Measurements from ENCODE around the gene GPR62.
A peak's percentile ranks its signal among the peaks of the same experiment; 100 is the strongest.

GPR62 gene

GRCh38 chr3:51955893-51956770 lies 951 bp downstream of the GPR62 start:
- DNase-seq, result peak in 2 of 5 experiments; percentile 22 to 48

DNA sequence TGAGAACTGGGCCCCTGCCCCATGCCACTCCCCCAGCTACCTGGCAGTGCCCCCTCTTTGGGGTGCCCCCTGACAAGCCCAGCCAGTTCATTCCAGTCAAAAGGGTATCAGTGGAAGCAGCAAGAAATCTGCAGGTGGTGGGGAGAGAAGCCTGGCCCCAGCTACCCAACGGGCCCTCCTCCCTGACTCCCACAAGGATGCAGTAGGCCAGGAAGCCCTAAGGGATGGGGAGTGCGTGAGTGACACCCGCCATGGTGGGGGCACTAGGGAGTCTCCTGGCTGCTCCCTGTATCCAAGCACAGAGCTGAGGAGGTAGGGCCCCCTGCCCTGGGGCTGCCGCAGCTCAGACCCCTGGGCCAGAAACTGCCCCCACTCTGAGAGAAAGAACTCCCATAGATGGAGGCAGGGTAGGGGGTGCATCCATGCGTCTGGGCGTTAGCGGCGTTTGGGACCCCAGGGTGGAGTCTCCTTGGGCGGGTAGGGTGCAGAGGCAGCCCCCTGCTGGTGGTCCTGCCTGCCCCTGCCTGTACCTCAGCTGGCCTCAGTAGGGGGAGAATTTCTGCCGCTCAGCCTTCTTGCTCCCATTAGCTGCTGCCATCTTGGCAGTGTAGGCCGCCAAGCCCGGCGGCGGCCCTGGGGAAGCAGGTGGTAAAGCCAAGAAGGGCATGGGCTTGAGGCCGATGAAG lies 2.5 kb downstream of the GPR62 start:
- DNase-seq, result no peak

GRCh38 chr3:51958603-51959521 lies 3.7 kb downstream of the GPR62 start:
- DNase-seq, result no peak

- no peak for DNase-seq
Measured at GRCh38 chr3:51959651-51960050, 4.5 kb downstream of the GPR62 start.

DNA sequence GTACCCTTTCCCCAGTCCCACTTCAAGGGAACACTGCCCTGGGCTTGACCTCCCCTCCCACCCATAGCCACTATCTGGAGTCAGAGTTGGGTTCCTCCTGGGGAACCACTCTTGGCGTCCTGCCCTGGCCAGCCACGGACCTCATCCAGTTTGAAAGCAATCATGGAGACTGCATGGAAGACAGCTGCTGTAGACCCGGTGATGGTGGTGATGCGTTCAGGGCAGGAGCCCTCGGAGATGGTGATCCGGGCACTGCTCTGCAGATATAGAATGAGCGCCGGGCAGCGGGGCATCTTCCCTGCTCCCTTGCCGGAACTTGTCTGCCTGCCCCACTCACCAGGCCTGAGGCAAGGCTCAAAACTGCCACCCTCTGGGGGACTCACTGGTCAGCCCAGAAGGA lies 5.2 kb downstream of the GPR62 start:
- DNase-seq, result no peak

GRCh38 chr3:51961011-51961410 lies 5.8 kb downstream of the GPR62 start:
- DNase-seq, result no peak

DNA sequence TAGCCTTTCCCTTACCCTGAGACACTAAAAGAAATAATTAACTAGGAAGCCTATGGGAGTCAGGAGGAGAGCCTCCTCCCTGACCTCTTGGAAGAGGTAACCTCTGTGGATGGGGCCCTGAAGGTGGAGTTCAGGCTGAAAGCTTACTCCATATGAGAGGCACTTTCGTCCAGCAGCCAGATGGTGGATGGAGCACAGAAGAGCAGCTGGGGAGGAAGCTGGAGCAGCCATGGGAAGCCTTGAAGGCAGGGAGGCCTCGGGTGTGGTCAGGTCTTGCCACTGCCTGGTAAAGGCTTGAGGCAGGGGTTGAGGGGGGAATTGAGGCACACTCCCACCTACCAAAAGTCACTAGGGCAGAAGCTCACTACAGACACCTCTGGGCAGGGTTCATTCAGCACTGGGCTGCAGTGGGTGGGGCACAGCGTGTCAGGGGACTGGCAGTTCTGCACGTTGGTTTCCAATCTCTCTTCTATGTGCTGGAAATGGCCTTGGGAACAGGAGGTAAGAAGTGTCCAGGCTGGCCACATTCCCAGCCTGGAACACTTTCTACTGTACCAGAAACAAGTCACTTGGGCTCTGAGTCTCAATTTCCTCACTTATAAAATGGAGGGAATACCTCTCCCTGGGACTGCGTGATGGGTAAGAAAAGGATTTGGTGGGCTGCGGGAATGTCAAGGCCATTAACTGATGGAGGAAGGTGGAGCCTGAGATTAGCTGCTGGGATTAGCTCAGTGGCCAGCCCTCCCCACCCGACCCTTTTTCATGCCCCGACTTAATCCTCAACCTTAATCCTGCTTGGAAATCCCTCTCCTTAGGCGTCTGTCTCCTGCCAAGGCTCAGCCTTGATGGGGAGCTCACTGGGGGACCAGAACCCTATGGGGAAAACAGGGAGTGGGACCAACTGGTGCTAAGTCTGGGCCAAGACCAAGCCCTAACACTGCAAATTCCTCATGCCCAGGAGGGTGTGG lies 6.7 kb downstream of the GPR62 start:
- no peak for DNase-seq

- no peak for DNase-seq
Measured at GRCh38 chr3:51962854-51963530, 7.8 kb downstream of the GPR62 start.

DNA sequence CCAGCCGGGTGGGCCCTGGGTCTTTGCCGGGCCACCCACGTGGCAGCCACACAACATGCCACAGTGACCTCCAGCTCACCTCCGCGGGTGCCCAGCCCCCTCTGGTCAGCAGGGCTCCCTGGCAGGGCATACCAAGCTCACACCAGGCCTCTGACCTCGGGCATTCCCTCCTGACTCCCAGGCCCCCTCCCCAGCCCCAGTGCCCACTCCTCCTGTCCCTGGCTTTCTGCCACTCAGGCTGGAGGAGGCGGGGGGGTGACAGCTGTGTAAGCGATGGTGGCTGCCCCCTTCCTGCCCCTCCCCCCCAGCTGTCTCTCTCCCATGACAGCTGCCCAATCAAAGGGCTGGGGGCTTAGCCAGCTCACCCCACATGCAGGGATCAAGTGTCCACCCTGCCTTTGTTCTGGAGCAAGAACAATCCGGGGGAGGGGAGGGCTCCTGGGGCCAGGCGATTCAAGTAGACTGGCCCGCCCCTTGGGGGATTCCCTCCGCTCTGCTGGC lies 8.8 kb downstream of the GPR62 start:
- DNase-seq, result no peak

DNA sequence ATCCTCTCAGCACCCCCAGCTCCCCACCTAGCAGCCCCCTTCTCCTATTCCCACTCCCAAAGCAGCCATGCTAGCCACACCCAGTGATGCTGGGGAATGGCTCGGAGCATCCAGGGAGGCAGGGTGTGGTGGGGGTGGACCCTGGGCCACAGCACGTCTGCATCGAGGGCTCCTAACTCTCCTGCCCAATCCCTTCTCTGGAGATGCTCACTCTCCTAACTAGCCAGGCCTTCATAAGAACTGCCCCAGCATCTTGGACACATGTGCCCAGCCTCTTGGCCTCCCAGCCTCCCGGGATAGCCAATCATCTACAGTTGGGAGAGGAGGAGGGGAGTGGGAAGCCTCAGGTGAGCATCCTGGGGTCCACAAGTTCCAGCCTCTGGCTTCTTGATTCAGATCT lies 9.3 kb downstream of the GPR62 start:
- no peak for DNase-seq

DNA sequence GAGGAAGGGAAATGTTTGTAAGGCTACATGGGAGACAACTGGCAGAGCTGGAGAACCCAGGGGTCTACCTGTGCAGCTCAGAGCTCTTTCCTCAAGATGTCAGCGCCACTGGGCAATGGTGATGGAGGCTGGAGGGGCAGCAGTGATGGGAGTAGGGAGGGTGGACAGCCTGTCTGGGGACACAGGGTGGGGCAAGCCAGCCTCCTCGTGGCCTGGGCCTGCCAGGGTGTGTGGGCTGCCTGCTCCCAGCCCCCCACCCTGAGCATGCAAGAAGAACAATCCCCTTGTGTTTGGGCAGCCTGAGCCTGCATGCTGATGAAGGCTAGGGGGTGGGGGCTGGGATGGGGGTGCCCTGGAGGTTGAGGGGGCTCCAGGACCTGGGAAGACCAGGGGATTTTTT lies 10.8 kb downstream of the GPR62 start:
- DNase-seq, result no peak

DNA sequence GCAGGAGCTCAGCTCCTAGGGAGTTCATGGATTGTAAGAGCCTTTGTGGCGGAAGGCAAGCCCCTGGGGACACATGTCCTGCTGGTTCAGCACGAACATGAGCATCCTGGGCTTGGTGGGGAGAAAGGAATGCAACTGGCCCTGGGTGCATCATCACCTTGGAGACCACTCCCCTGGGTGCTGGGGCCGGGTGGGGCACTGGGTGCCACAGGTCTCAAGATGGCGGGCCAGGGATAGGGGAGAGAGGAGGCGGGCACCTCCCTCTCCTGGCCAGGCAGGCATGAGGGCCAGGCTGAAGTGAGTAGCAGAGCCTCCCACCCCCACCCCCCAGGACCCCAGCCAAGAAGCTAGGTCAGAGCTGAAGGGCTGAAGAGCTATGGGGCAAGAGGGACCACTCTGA lies 11.3 kb downstream of the GPR62 start:
- no peak for DNase-seq

GRCh38 chr3:51966922-51967383 lies 11.8 kb downstream of the GPR62 start:
- no peak for DNase-seq

DNA sequence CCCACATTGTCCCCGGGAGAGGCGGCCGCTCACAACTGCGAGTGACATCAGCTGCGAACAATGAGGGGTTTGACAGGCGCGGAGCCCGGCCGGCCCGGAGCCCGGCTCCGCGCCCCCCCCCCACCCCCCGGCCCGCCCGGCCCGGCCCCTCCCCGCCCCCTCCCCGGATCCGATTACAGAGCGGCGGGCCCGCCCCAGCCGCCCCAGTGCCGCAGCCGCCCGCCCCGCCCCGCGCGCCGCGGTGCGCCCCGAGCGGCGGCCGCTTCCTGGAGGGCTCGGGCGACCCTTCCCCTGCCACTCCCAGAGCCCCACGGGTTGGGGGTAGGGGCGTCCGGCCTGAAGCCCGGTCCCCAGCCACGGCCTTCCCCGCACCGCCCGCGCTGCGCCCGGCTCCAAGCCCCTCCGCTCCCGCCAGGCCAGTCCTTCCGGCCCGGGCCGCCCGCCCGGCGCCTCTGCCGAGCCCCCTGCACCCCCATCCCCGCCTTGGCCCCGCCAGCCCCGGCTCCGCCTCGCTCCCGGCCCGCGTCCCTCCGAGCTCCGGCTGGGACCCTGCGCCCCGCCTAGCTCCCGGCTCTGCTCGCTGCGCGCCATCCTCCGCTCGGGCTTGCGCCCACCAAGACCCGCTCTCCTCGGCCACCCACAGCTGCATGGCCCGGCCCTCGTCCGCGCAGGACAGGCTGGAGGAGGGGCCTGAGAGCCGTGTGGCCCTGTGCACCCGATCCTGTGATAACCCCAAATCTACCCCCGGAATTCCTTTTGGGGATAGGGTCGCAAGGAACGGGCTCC lies 12.4 kb downstream of the GPR62 start, which contains the start of gene PCBP4:
Gene PCBP4 (minus strand): TSS at position 71 of the 786 bp plus-strand sequence. CDS start 6,214 bp downstream, outside the sequence.
- DNase-seq, result peak in 3 of 5 experiments; percentile 25 to 53 (median 32)

DNA sequence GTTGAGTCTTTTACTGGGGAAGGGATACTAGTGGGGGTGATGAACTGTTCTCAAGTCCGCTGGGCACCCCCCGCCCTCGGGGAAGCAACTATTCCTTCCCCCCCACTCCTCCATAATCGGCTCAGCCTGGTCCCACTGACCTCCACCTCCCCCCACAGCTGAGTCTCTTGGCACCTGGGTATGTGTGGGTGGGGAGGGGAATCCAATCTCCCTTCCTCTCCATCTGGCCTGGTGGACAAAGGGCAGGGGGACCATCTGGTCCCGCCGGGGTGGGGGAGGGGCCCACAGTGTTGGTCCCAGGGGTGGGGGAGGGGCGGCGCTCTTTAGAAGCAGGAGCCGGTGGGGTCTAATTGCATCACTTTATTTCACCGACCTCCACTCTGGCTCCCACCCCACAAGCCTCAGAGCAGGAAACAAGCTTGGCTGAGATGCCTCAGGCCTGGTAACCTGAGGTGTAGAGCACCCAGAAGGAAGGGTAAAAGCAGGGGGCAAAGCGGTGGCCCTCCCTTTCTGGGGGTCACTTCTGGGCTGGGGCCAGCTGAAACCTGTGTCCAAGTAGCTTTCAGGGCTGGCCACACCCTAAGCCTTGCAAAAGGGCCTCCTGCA lies 13.1 kb downstream of the GPR62 start:
- no peak for DNase-seq

DNA sequence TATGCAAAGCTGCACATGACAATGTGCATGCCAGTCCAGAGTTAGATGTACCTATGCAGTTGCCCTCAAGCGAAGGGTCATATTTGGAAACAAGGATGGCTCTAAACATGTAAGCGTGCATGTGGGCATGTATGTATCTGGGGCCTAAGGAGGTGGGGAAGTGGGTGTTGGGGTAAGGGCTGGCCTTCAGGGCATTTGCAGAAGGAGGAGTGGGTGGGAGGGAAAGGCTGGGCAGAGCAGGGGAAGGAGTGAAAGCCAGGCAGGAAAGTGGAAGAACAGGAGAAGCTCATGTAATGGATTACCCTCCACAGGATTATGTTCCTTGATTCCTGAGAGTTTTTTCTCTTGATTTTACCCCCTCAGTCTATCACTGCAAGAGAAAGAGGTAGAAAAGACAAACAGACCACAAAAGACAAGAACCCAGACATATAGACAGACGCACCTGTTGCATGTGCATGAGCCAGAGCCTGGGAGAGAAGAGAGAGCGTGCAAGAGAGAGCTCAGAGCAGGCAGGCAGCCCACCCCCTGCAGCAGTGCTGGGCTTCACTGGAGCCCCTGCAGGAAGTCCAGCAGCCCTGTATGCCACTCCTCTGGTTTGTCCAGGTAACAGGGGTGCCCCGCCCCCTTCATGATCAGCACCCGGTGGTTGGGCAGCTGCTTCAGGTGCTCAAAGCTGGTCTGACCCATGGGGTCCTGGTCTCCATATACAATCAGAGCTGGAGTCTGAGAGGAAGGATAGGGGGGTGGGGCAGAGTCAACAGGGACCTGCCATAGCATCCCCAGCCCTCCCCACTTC lies 13.9 kb downstream of the GPR62 start:
- DNase-seq, result no peak

- no peak for DNase-seq
Measured at GRCh38 chr3:51969841-51970240, 14.7 kb downstream of the GPR62 start.

DNA sequence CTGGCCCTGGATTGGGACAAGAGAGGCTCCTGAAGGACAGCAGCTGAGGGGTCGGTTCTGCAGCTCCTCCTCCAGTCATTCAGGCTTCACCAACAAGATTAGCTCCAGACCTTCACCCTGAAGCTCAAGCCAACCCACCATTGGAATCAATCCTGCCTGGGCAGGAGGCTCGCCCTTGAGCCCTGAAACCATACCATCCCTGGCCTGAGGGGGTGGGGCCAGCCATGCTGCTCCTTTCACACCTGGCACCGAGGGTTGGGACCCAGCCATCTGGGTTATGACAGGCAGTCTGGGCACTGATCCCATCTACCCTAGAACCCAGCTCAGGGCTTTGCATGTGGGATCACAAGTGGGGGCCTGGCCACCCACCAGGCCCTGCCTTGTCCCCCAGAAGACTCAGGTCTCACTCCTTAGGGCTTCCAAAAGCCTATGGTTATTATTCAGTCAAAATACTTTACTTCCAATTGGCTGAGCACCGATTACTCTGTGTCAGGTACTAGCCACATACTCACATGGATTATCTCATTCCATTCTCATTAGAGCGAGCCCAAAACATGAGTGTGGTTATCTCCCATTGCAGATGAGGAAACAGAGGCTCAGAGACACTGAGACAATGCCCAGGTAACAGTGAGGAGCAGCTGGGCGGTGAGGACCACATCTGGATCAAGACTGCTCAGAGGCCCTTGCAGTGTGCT lies 15.6 kb downstream of the GPR62 start:
- no peak for DNase-seq
